GM12878 (cell line): ENCODE data around the gene GSG1L.

Experiments
- BMI1 ChIP-seq: fragments of 450-650 bp; IDR thresholded peaks from 2 replicates; pipeline ENCODE4 v1.6.1; 2016; ENCODE audit warnings: mild to moderate bottlenecking, moderate library complexity, borderline replicate concordance
- CTCF ChIP-seq, 3 experiments: IDR thresholded peaks in 2 of 3; conservative IDR thresholded peaks in 1 of 3; 2 replicates each; pipeline ENCODE4 v1.5.1; 2011; ENCODE audit warnings: low read depth in 3 of 3, low read length in 3 of 3, mild to moderate bottlenecking in 3 of 3, control low read depth in 2 of 3, moderate library complexity in 2 of 3, inconsistent platforms in 1 of 3, mixed read lengths in 1 of 3; ENCODE audit not compliant: control insufficient read depth in 2 of 3, insufficient read depth in 1 of 3; ENCODE audit errors: extremely low read depth in 1 of 3
- E2F4 ChIP-seq: IDR thresholded peaks from 2 replicates; pipeline ENCODE4 v1.6.1; 2012; ENCODE audit warnings: low read depth, low read length, improper control_type of control experiment
- EZH2 ChIP-seq: IDR thresholded peaks from 2 replicates; pipeline ENCODE4 v1.6.1; 2012; ENCODE audit warnings: low read depth, mild to moderate bottlenecking, control low read depth, inconsistent platforms, low read length, borderline replicate concordance; ENCODE audit not compliant: control insufficient read depth
- FOXM1 ChIP-seq: IDR thresholded peaks from 2 replicates; pipeline ENCODE4 v1.6.1; 2012; ENCODE audit warnings: low read depth, mild to moderate bottlenecking, inconsistent platforms, low read length, moderate library complexity
- IKZF1 ChIP-seq: fragments of 450-650 bp; conservative IDR thresholded peaks from 2 replicates; pipeline ENCODE4 v1.6.1; 2017; ENCODE audit warnings: antibody characterized with exemption, mild to moderate bottlenecking
- NRF1 ChIP-seq: conservative IDR thresholded peaks from 2 replicates; pipeline ENCODE4 v1.6.1; 2011; ENCODE audit warnings: mild to moderate bottlenecking, low read depth, low read length, improper control_type of control experiment
- POLR2A ChIP-seq: IDR thresholded peaks from 2 replicates; pipeline ENCODE4 v1.6.1; 2011; ENCODE audit warnings: low read depth, mild to moderate bottlenecking, low read length
- POLR2AphosphoS5 ChIP-seq: IDR thresholded peaks from 2 replicates; pipeline ENCODE4 v1.6.1; 2011; ENCODE audit warnings: mild to moderate bottlenecking, low read length, inconsistent platforms
- SMC3 ChIP-seq: IDR thresholded peaks from 2 replicates; pipeline ENCODE4 v1.6.1; 2011; ENCODE audit warnings: low read length, improper control_type of control experiment, borderline replicate concordance

GRCh38 chr16:27991876-27992275 lies 71.6 kb downstream of the GSG1L start:
- TF ChIP-seq BMI1: no peak
- no peak for TF ChIP-seq FOXM1
- TF ChIP-seq IKZF1: no peak
- TF ChIP-seq NRF1: no peak
- TF ChIP-seq EZH2: no peak
- no peak for TF ChIP-seq E2F4
- no peak for TF ChIP-seq SMC3
- TF ChIP-seq POLR2AphosphoS5: no peak
- no peak for TF ChIP-seq POLR2A
- TF ChIP-seq CTCF (IDR thresholded peaks at IDR 0.05 in 2 of 3, conservative IDR thresholded peaks at IDR 0.05 in 1 of 3; ENCODE audit: control insufficient read depth in 2 of 3, extremely low read depth in 1 of 3, insufficient read depth in 1 of 3, low read depth in 3 of 3, low read length in 3 of 3): no peak
